GM13977 (cell line): ENCODE data around the gene NRROS.

Experiments used
- DNase-seq: peaks from one replicate; pipeline ENCODE4 v3.0.0; 2012; ENCODE audit warnings: low spot score
- CTCF ChIP-seq: IDR thresholded peaks from 2 replicates; pipeline ENCODE4 v1.5.1; 2012; ENCODE audit warnings: mild to moderate bottlenecking, control low read depth; ENCODE audit not compliant: insufficient read depth; ENCODE audit errors: extremely low read depth, missing control alignments
- in situ Hi-C: fragments of 300-500 bp; cut with MboI; formaldehyde crosslinking; loops from one replicate; pipeline ENCODE4 v1.12.0; 2022; ENCODE audit warnings: low sequenced_read_pairs, low pct_unique_long_range_greater_than_20kb, mixed read lengths, inconsistent platforms; ENCODE audit not compliant: unreplicated experiment

NRROS gene

GRCh38 chr3:196700801-196701200, 61.3 kb downstream of the NRROS start:
- in situ Hi-C loops, result no loop called here
- no peak for DNase-seq

GRCh38 chr3:196706327-196706726, 66.8 kb downstream of the NRROS start:
- TF ChIP-seq CTCF, result no peak
- no peak for DNase-seq
- in situ Hi-C loops, result no loop called here

More at GRCh38 chr3:196700801-196701200, 61.3 kb downstream of the NRROS start:
- no peak for TF ChIP-seq CTCF

GRCh38 chr3:196706731-196707130, 67.2 kb downstream of the NRROS start:
- DNase-seq, result no peak
- TF ChIP-seq CTCF, result no peak
- in situ Hi-C loops, result no loop called here

GRCh38 chr3:196707566-196707965, 68.1 kb downstream of the NRROS start:
- DNase-seq, result no peak
- in situ Hi-C loops, result no loop called here
- TF ChIP-seq CTCF, result no peak

- DNase-seq, result no peak
- in situ Hi-C loops, result no loop called here
- TF ChIP-seq CTCF, result no peak
These were observed 69.0 kb downstream of the NRROS start for GRCh38 chr3:196708467-196708866.
